Measurements from ENCODE around the gene TFEB. TPM values are rescaled to one million over a fixed set of nuclear protein-coding genes. Genes with fewer than 3 reads are reported as not detected.

TFEB gene
- total and polyA plus RNA-seq, 4 donors = 10.4 to 35.2 (median 24.7) TPM

- Histone ChIP-seq H3K4me3 (ENCODE audit: low read depth, low read length) (no peak overlapping the region), H3K9me3 (ENCODE audit: control insufficient read depth, insufficient read depth, low read length) (no peaks in the 10 kb centered on the region), H3K27ac (ENCODE audit: low read depth, low read length) (no peak overlapping the region), H3K27me3 (ENCODE audit: control insufficient read depth, insufficient read depth, low read length) (peaks cover 26% of the 10 kb centered on the region), H3K36me3 (ENCODE audit: control insufficient read depth, insufficient read depth, low read length) (peaks cover 49% of the 10 kb centered on the region), H3K4me1 (ENCODE audit: control insufficient read depth, insufficient read depth, low read length) (peaks cover 87% of the 10 kb centered on the region)
- DNase-seq (ENCODE audit: low read depth in 4 of 6, low spot score in 6 of 6) = no peak
- 61% methylated on average over 5 of the region's 10 CpGs for WGBS (ENCODE audit: insufficient coverage)
Measured at GRCh38 chr6:41642960-41643898, 92.2 kb downstream of the TFEB start.

DNA sequence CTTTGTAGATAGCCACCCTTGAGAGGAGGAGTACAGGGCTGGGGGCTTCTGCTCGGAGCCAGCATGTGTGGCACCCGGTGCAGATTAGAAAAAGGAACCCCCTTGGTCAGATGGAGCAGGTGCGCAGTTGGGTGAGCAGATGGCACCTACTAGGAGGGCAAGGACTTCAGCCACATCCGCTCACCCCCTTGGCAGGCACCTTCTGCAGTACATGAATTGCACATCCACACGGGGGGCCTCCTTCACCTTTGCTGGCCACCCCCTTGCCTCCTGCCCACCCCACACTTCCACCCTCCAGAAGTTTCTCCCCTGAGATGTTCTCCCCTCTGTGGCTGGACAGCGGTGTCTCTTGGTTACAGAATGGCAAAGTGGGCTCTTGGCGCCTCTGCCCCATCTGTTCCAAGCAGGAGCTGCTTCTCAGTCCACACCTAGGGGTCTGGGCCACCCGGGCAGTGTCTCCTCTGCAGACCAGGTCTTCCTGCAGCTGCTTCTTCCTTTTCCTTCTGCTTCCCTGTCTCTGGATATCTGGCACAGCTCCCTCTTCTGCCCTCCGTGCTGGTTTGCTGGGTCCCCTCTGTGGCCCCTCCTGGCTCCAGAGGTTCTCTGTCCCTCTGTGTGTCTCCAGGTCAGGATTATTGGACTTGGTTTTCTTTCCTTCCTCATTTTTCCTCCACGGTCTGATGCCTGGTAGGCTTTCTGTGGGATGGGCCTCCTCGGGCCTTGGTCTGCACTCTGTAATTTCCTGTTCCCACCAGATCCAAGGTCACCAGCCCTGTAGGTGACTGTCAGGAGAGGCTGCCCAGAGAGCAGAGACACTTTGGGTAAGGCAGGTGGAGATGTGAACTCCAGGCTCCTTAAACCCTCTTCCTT is 93.1 kb downstream of the TFEB start:
- Histone ChIP-seq H3K27ac (ENCODE audit: low read depth, low read length) (no peak overlapping the region), H3K4me3 (ENCODE audit: low read depth, low read length) (no peak overlapping the region), H3K4me1 (ENCODE audit: control insufficient read depth, insufficient read depth, low read length) (peaks cover 92% of the 10 kb centered on the region), H3K9me3 (ENCODE audit: control insufficient read depth, insufficient read depth, low read length) (no peaks in the 10 kb centered on the region), H3K27me3 (ENCODE audit: control insufficient read depth, insufficient read depth, low read length) (peaks cover 33% of the 10 kb centered on the region), H3K36me3 (ENCODE audit: control insufficient read depth, insufficient read depth, low read length) (peaks cover 41% of the 10 kb centered on the region)
- no peak for DNase-seq (ENCODE audit: low read depth in 4 of 6, low spot score in 6 of 6)
- 80% methylated on average over 9 of the region's 11 CpGs for WGBS (ENCODE audit: insufficient coverage)

DNA sequence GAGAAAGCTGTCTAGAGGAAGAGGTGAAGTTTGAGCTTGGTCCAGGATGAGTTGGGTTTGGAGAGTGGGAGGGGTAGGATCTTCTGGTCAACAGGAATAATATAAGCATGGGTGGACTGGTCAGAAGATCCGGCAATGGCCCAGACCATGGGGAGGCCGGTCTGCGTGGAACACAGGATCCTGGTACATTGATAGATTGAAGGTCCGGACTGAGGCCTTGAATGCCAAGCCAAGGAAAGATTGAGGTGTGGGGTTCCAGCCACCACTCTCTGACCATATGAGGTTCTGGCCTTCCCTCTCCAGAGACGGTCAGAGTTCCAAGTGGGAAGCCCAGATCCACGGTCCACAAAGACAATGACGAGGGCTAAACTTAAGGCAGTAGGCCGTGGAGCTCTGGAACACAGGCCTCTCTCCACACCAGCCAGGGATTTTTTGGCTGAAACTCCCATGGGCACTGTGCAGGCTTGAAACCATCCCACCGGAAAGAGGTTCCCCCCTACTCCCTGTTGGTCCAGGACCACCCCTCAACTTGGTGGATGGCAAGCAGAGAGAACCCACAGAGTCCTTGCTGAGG is 94.0 kb downstream of the TFEB start:
- Histone ChIP-seq H3K27ac (ENCODE audit: low read depth, low read length) (no peak overlapping the region), H3K9me3 (ENCODE audit: control insufficient read depth, insufficient read depth, low read length) (no peaks in the 10 kb centered on the region), H3K36me3 (ENCODE audit: control insufficient read depth, insufficient read depth, low read length) (peaks cover 33% of the 10 kb centered on the region), H3K27me3 (ENCODE audit: control insufficient read depth, insufficient read depth, low read length) (peaks cover 41% of the 10 kb centered on the region), H3K4me1 (ENCODE audit: control insufficient read depth, insufficient read depth, low read length) (peaks cover 92% of the 10 kb centered on the region), H3K4me3 (ENCODE audit: low read depth, low read length) (no peak overlapping the region)
- DNase-seq (ENCODE audit: low read depth in 4 of 6, low spot score in 6 of 6) = no peak
- WGBS (ENCODE audit: insufficient coverage) = 77% methylated on average over 9 of the region's 9 CpGs

DNA sequence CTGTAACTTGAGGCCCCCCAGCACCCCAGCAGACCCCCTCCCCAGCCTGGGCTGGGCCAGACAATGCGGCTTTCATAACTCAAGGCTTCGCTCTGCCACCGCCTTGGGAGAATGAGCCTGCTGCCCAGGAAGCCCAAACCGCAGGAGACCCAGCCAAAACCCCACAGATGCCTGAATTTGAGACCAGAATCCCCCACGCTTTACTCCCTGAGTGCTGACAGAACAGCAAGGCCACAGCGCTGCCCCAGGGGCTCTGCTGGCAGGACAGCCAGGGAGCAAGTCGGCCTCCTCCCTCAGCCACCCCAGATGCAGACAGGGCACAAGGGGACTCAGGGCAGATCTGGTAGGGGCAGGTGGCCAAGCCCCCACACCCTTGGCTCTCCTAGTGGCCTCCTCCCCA is 95.0 kb downstream of the TFEB start:
- 34% methylated on average over 7 of the region's 7 CpGs for WGBS (ENCODE audit: insufficient coverage)
- H3K9me3 ChIP-seq (ENCODE audit: control insufficient read depth, insufficient read depth, low read length) = no peaks in the 10 kb centered on the region
- peak in 2 of 6 donors; percentile 18 to 62 for DNase-seq (ENCODE audit: low read depth in 4 of 6, low spot score in 6 of 6)
- peaks cover 83% of the 10 kb centered on the region for H3K4me1 ChIP-seq (ENCODE audit: control insufficient read depth, insufficient read depth, low read length)
- H3K4me3 ChIP-seq (ENCODE audit: low read depth, low read length) = peak overlapping the region; percentile 29
- peaks cover 24% of the 10 kb centered on the region for H3K36me3 ChIP-seq (ENCODE audit: control insufficient read depth, insufficient read depth, low read length)
- H3K27me3 ChIP-seq (ENCODE audit: control insufficient read depth, insufficient read depth, low read length) = peaks cover 45% of the 10 kb centered on the region
- H3K27ac ChIP-seq (ENCODE audit: low read depth, low read length) = peak overlapping the region; percentile 91

- Histone ChIP-seq H3K9me3 (ENCODE audit: control insufficient read depth, insufficient read depth, low read length) (no peaks in the 10 kb centered on the region), H3K4me3 (ENCODE audit: low read depth, low read length) (peak overlapping the region; percentile 65), H3K36me3 (ENCODE audit: control insufficient read depth, insufficient read depth, low read length) (peaks cover 19% of the 10 kb centered on the region), H3K4me1 (ENCODE audit: control insufficient read depth, insufficient read depth, low read length) (peaks cover 83% of the 10 kb centered on the region), H3K27ac (ENCODE audit: low read depth, low read length) (peak overlapping the region; percentile 91), H3K27me3 (ENCODE audit: control insufficient read depth, insufficient read depth, low read length) (peaks cover 45% of the 10 kb centered on the region)
- peak; percentile 64 to 91 (median 67) for DNase-seq (ENCODE audit: low read depth in 4 of 6, low spot score in 6 of 6)
- WGBS (ENCODE audit: insufficient coverage) = 23% methylated on average over 4 of the region's 8 CpGs
Measured at GRCh38 chr6:41639809-41640371, 95.5 kb downstream of the TFEB start.

- Histone ChIP-seq H3K9me3 (ENCODE audit: control insufficient read depth, insufficient read depth, low read length) (no peaks in the 10 kb centered on the region), H3K36me3 (ENCODE audit: control insufficient read depth, insufficient read depth, low read length) (peaks cover 13% of the 10 kb centered on the region), H3K4me1 (ENCODE audit: control insufficient read depth, insufficient read depth, low read length) (peaks cover 83% of the 10 kb centered on the region), H3K27me3 (ENCODE audit: control insufficient read depth, insufficient read depth, low read length) (peaks cover 46% of the 10 kb centered on the region), H3K4me3 (ENCODE audit: low read depth, low read length) (peak overlapping the region; percentile 65), H3K27ac (ENCODE audit: low read depth, low read length) (peak overlapping the region; percentile 91)
- peak in 4 of 6 donors; percentile 50 to 83 (median 67) for DNase-seq (ENCODE audit: low read depth in 4 of 6, low spot score in 6 of 6)
- WGBS (ENCODE audit: insufficient coverage) = 4% methylated on average over 29 of the region's 40 CpGs
Measured at GRCh38 chr6:41638935-41639808, 96.2 kb downstream of the TFEB start.

GRCh38 chr6:41638002-41638934 is 97.1 kb downstream of the TFEB start, which contains the start of gene MDFI:
MDFI (plus strand) TSS chr6:41638468; CDS start chr6:41638750, 282 bp downstream.
- under 1% methylated on average over 83 of the region's 86 CpGs for WGBS (ENCODE audit: insufficient coverage)
- H3K27me3 ChIP-seq (ENCODE audit: control insufficient read depth, insufficient read depth, low read length) = peaks cover 46% of the 10 kb centered on the region
- peaks cover 12% of the 10 kb centered on the region for H3K36me3 ChIP-seq (ENCODE audit: control insufficient read depth, insufficient read depth, low read length)
- DNase-seq (ENCODE audit: low read depth in 4 of 6, low spot score in 6 of 6) = peak in 4 of 6 donors; percentile 53 to 88 (median 64)
- H3K4me3 ChIP-seq (ENCODE audit: low read depth, low read length) = peak within 1 kb of the TSS; percentile 65
- no peaks in the 10 kb centered on the region for H3K9me3 ChIP-seq (ENCODE audit: control insufficient read depth, insufficient read depth, low read length)
- peaks cover 78% of the 10 kb centered on the region for H3K4me1 ChIP-seq (ENCODE audit: control insufficient read depth, insufficient read depth, low read length)
- peak within 1 kb of the TSS; percentile 91 for H3K27ac ChIP-seq (ENCODE audit: low read depth, low read length)

Measured in spinal cord (tissue), 10 donors.